Stimulated activated CD4-positive, alpha-beta T cell treated with anti-CD3 and anti-CD28 coated beads, Interleukin-1b, Interleukin-23, amount 100 ng/mL, for 4 hours (primary cell): ENCODE data around the gene RESP18.

ENCODE experiments used
- DNase-seq, 2 donors: peaks; one replicate each; pipeline ENCODE4 v3.0.0-alpha.2; 2020; ENCODE audit warnings: low read depth in 2 of 2

Gene RESP18

GRCh38 chr2:219277703-219278654 is 54.6 kb downstream of the RESP18 start:
- peak; percentile 62 to 70 for DNase-seq
